Fibroblast of pulmonary artery (primary cell): ENCODE measurements around the gene GJA5.

ENCODE experiments used
- DNase-seq: peaks from one replicate; pipeline ENCODE4 v3.0.0-alpha.2; 2010; ENCODE audit warnings: low read depth
- H3K4me3 ChIP-seq: replicated peaks from 2 replicates; pipeline ENCODE4 v1.5.1; 2011; ENCODE audit warnings: low read depth, mild to moderate bottlenecking, control low read depth, low read length, moderate library complexity
- TF ChIP-seq, protein P1 (sequence below): IDR thresholded peaks from 2 replicates; pipeline ENCODE4 v1.5.1; 2011; ENCODE audit warnings: mild to moderate bottlenecking, control low read depth, low read length, inconsistent platforms; ENCODE audit errors: missing control alignments

GJA5 gene

DNA sequence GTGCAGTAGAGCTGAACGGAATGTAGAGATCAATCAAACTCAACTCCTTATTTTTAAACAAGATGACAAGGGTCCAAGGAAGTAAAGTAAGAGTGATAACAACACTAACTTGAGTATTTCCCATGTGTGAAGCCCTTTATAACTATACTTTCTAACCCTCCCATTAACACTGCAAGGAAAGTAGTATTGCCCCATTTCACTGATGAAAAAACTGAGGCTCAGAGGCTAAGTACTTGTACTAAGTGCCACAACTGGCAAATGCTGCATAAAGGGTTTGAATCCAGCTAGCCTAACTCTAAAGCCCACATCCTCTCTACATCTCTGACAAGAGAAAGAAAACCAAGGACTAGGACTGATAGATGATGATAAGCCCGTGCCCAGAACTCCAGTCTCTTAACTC lies 8.2 kb upstream of the GJA5 start:
- DNase-seq = no peak
- TF ChIP-seq, protein P1, sequence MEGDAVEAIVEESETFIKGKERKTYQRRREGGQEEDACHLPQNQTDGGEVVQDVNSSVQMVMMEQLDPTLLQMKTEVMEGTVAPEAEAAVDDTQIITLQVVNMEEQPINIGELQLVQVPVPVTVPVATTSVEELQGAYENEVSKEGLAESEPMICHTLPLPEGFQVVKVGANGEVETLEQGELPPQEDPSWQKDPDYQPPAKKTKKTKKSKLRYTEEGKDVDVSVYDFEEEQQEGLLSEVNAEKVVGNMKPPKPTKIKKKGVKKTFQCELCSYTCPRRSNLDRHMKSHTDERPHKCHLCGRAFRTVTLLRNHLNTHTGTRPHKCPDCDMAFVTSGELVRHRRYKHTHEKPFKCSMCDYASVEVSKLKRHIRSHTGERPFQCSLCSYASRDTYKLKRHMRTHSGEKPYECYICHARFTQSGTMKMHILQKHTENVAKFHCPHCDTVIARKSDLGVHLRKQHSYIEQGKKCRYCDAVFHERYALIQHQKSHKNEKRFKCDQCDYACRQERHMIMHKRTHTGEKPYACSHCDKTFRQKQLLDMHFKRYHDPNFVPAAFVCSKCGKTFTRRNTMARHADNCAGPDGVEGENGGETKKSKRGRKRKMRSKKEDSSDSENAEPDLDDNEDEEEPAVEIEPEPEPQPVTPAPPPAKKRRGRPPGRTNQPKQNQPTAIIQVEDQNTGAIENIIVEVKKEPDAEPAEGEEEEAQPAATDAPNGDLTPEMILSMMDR = no peak
- H3K4me3 ChIP-seq = no peak overlapping the region

DNA sequence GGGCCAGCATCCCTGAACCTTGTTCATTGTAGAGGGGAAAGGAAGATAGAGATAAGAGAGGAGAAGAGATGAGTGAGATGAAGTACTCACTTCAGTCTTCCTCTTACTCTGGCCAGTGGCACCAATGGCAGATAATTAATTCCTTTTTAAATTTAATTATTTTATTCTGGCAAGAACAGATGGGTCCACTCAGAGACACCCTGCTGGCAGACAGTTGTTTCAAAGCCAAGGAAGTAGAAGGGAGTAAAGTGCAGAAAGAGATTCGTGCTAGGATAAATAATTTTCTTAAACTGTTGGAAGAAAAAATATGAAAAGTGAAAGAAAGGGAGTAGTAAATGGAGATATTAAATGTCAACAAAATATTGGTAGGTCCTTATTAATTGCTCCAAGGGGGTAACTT lies 7.7 kb upstream of the GJA5 start:
- DNase-seq = no peak
- H3K4me3 ChIP-seq = no peak overlapping the region
- TF ChIP-seq, protein P1 = no peak

DNA sequence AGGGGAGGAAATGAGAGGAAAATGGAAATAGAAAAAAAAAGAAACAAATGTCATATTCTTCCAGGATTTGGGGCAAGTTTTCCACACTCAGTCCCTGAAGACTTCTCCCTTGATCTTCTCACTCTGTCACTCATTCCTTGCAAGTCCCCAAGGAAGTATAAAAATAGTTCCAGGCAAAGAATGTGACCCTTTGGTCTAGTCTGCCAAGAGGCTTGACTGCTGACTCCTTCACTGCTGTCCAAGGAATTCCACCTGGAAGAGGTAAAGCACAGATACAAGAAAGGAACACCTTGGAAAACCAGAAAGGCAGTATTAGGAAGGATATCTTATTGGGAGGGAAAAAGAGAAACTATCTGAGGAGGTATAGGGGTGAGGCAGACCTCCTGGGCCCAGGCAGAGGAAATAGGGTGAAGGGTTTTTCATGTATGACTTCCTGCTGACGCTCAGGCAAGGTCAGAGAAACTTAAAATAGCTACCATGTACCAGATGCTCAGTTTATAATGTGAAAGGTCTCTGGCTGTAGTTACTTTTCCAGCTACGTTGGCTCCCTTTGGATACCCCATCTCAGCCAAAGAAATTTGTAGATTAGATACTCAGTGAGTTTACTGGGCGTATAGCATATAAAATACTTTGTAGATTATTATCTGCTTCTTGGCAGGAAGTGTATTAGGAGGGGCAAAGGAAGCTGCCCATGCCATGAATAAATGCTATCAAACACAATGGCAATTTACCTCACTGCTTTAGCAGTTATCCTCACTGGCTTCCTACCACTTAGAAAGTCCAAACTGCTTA lies 2.0 kb upstream of the GJA5 start:
- DNase-seq = peak; percentile 37
- no peak overlapping the region for H3K4me3 ChIP-seq
- TF ChIP-seq, protein P1 = no peak

DNA sequence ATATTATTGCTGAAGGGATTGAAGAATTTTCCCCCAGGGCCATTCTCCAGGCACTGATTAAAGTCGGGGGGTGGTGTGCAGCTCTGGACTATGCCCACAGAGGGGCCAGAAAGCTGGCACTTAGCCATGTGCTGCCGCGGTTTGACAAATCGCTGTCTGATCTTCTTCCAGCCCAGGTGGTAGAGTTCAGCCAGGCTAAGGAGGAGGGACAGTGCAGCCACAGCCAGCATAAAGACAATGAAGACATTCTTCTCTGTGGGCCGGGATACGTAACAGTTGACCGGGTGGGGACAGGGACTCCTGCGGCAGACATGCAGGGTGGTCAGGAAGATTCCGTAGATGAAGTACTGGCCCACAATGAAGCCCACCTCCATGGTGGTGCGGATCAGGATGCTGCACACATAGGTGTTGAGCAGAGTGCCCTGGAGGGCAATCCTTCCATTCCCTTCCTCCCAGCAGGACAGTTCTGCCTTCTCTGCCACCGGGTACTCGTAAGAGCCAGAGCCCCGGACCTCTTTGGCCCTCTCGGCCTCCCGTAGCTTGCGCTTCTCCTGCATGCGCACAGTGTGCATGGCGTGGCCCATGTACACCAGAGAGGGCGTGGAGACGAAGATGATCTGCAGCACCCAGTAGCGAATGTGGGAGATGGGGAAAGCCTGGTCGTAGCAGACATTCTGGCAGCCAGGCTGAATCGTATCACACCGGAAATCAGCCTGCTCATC lies 1.9 kb downstream of the GJA5 start:
- TF ChIP-seq, protein P1 = no peak
- DNase-seq = no peak
- H3K4me3 ChIP-seq = no peak overlapping the region

DNA sequence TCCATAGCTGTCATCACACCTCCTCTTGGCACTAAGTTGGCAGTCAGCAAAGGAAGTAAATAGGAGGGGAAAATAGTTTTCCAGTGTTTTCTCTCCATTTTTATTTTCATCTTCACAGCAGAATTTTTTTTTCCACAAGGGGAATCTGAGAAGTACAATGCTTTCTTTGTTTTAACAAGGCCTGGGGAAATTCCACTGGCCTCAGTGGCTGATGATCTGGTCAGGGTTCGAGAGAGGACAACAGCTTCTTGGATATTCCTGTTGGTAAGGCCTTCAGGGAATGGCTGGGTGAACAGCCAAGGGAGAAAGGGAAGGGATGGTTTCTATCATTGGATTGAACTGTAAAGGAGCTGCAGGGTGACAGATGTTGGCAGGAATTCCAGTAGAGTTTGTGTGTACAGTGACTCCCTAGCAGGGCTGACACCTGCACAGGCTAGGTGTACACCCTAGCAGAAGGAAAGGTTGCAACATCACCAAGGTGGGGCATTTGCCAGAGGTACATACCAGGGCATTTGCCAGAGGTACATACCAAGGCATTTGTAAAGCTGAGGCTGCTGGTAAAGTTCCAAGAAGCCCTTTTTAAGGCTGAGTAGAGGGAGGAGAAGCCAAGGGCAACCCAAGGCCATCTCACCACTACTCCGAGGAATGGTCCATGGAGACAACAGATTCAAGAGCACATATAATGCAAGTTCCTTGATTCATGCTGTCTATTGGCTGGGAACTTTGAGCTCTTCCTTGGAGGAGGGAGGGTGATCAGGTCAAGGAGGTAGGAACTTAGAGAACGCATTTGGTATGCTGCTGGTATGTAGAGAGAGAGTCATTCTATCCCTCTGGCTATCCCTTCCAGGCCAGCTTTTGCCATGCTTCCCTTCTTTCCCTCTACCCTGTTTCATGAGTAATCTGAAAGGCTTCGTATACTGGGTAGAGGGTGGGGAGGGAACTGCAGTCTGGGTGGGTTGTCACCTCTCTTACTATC lies 3.1 kb downstream of the GJA5 start:
- H3K4me3 ChIP-seq = no peak overlapping the region
- DNase-seq = peak; percentile 42
- TF ChIP-seq, protein P1 = no peak

DNA sequence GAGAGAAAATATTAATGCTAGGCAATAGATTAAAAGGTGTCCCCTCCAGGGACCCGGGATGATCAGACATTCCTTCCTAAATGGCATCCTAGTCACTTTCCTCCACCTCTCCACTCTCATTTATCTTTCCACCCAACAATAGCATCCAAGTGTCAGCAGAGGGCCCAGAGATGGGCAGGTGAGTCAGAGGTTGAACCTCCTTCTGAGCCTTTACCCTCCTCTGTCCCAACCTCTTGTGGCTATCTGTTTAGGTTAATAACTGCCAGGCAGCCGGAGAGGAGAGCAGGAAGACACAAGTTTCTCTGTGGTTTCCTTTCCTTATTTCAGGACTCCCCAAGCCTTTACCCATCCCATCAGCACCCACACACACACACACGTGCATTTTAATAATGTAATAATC lies 4.1 kb downstream of the GJA5 start:
- H3K4me3 ChIP-seq = no peak overlapping the region
- TF ChIP-seq, protein P1 = no peak
- no peak for DNase-seq
